ENCODE results near the gene DAB2IP. TPM values are rescaled to one million over a fixed set of nuclear protein-coding genes. Genes with fewer than 3 reads are reported as not detected.

The DAB2IP gene
- total RNA-seq, 1 experiment from 2014 or later = 56.3 TPM

- CTCF ChIA-PET = interaction anchor here (0.6 kb wide), 1 partner anchor 72 kb away, joined by 4 read pairs; no protein-coding TSS in a partner anchor
- Mint-ChIP-seq H3K4me1 (ENCODE audit: low read depth, unreplicated experiment) (no peaks in the 10 kb centered on the region), H3K27me3 (ENCODE audit: unreplicated experiment) (no peaks in the 10 kb centered on the region), H3K27ac (ENCODE audit: unreplicated experiment) (no peak overlapping the region), H3K9me3 (ENCODE audit: low read depth, unreplicated experiment) (no peaks in the 10 kb centered on the region), H3K4me3 (ENCODE audit: low read depth, unreplicated experiment) (no peak overlapping the region), H3K36me3 (ENCODE audit: insufficient read depth, unreplicated experiment) (no peaks in the 10 kb centered on the region)
- BruUV-seq (replicated peaks) = no TSS peak
- TF ChIP-seq, protein P1, sequence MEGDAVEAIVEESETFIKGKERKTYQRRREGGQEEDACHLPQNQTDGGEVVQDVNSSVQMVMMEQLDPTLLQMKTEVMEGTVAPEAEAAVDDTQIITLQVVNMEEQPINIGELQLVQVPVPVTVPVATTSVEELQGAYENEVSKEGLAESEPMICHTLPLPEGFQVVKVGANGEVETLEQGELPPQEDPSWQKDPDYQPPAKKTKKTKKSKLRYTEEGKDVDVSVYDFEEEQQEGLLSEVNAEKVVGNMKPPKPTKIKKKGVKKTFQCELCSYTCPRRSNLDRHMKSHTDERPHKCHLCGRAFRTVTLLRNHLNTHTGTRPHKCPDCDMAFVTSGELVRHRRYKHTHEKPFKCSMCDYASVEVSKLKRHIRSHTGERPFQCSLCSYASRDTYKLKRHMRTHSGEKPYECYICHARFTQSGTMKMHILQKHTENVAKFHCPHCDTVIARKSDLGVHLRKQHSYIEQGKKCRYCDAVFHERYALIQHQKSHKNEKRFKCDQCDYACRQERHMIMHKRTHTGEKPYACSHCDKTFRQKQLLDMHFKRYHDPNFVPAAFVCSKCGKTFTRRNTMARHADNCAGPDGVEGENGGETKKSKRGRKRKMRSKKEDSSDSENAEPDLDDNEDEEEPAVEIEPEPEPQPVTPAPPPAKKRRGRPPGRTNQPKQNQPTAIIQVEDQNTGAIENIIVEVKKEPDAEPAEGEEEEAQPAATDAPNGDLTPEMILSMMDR (IDR thresholded peaks at IDR 0.05; ENCODE audit: unreplicated experiment) = no peak
- no peak for DNase-seq
- intact Hi-C loops (cut with micrococcal nuclease; ENCODE audit: unreplicated experiment) = no loop called here
These were observed 171.0 kb downstream of the DAB2IP start for GRCh38 chr9:121822093-121823085.

- no TSS peak for BruUV-seq (replicated peaks)
- H3K4me1 Mint-ChIP-seq (ENCODE audit: low read depth, unreplicated experiment) = no peaks in the 10 kb centered on the region
- no peaks in the 10 kb centered on the region for H3K9me3 Mint-ChIP-seq (ENCODE audit: low read depth, unreplicated experiment)
- no peak overlapping the region for H3K4me3 Mint-ChIP-seq (ENCODE audit: low read depth, unreplicated experiment)
- H3K36me3 Mint-ChIP-seq (ENCODE audit: insufficient read depth, unreplicated experiment) = no peaks in the 10 kb centered on the region
- intact Hi-C loops (cut with micrococcal nuclease; ENCODE audit: unreplicated experiment) = no loop called here
- CTCF ChIA-PET = no interaction called here
- TF ChIP-seq, protein P1 (IDR thresholded peaks at IDR 0.05; ENCODE audit: unreplicated experiment) = no peak
- no peak overlapping the region for H3K27ac Mint-ChIP-seq (ENCODE audit: unreplicated experiment)
- H3K27me3 Mint-ChIP-seq (ENCODE audit: unreplicated experiment) = no peaks in the 10 kb centered on the region
- DNase-seq = no peak
These were observed 172.2 kb downstream of the DAB2IP start for GRCh38 chr9:121823451-121824169.

- Mint-ChIP-seq H3K9me3 (ENCODE audit: low read depth, unreplicated experiment) (no peaks in the 10 kb centered on the region), H3K4me3 (ENCODE audit: low read depth, unreplicated experiment) (no peak overlapping the region), H3K27me3 (ENCODE audit: unreplicated experiment) (no peaks in the 10 kb centered on the region), H3K36me3 (ENCODE audit: insufficient read depth, unreplicated experiment) (no peaks in the 10 kb centered on the region), H3K4me1 (ENCODE audit: low read depth, unreplicated experiment) (no peaks in the 10 kb centered on the region), H3K27ac (ENCODE audit: unreplicated experiment) (no peak overlapping the region)
- intact Hi-C loops (cut with micrococcal nuclease; ENCODE audit: unreplicated experiment) = no loop called here
- TF ChIP-seq, protein P1 (IDR thresholded peaks at IDR 0.05; ENCODE audit: unreplicated experiment) = no peak
- BruUV-seq (replicated peaks) = no TSS peak
- CTCF ChIA-PET = no interaction called here
- DNase-seq = no peak
These were observed 173.2 kb downstream of the DAB2IP start for GRCh38 chr9:121824651-121825030.

- no peaks in the 10 kb centered on the region for H3K27me3 Mint-ChIP-seq (ENCODE audit: unreplicated experiment)
- no peak overlapping the region for H3K27ac Mint-ChIP-seq (ENCODE audit: unreplicated experiment)
- no peaks in the 10 kb centered on the region for H3K36me3 Mint-ChIP-seq (ENCODE audit: insufficient read depth, unreplicated experiment)
- BruUV-seq (replicated peaks) = no TSS peak
- no peak overlapping the region for H3K4me3 Mint-ChIP-seq (ENCODE audit: low read depth, unreplicated experiment)
- no peak for DNase-seq
- H3K4me1 Mint-ChIP-seq (ENCODE audit: low read depth, unreplicated experiment) = no peaks in the 10 kb centered on the region
- TF ChIP-seq, protein P1 (IDR thresholded peaks at IDR 0.05; ENCODE audit: unreplicated experiment) = no peak
- intact Hi-C loops (cut with micrococcal nuclease; ENCODE audit: unreplicated experiment) = no loop called here
- CTCF ChIA-PET = no interaction called here
- H3K9me3 Mint-ChIP-seq (ENCODE audit: low read depth, unreplicated experiment) = no peaks in the 10 kb centered on the region
These were observed 173.7 kb downstream of the DAB2IP start for GRCh38 chr9:121825031-121825691.

Measured in Calu3 (cell line).